ENCODE data around the gene NGFR.

NGFR gene

GRCh38 chr17:49510059-49510719 lies 15.1 kb downstream of the NGFR start:
- peaks cover 23% of the 10 kb centered on the region for H3K4me1 ChIP-seq
- DNase-seq: no peak

GRCh38 chr17:49510720-49511110 lies 15.6 kb downstream of the NGFR start:
- H3K4me1 ChIP-seq: peaks cover 26% of the 10 kb centered on the region
- no peak for DNase-seq
- H3K4me3 ChIP-seq (ENCODE audit: low read depth, low read length): no peak overlapping the region

More at GRCh38 chr17:49510059-49510719, 15.1 kb downstream of the NGFR start:
- Histone ChIP-seq H3K27me3 (no peaks in the 10 kb centered on the region), H3K9me3 (no peaks in the 10 kb centered on the region), H3K4me3 (ENCODE audit: low read depth, low read length) (no peak overlapping the region), H3K36me3 (no peaks in the 10 kb centered on the region)
- TF ChIP-seq CTCF (IDR thresholded peaks at IDR 0.05; ENCODE audit: low read depth, low read length): no peak

GRCh38 chr17:49511810-49512209 lies 16.7 kb downstream of the NGFR start:
- Histone ChIP-seq H3K36me3 (no peaks in the 10 kb centered on the region), H3K4me3 (ENCODE audit: low read depth, low read length) (no peak overlapping the region), H3K27me3 (no peaks in the 10 kb centered on the region), H3K9me3 (no peaks in the 10 kb centered on the region), H3K4me1 (peaks cover 32% of the 10 kb centered on the region)
- peak; percentile 58 for DNase-seq
- TF ChIP-seq CTCF (IDR thresholded peaks at IDR 0.05; ENCODE audit: low read depth, low read length): 0 out of 2 replicates have a peak, but pooled peaks have one; percentile 16

More at GRCh38 chr17:49510720-49511110, 15.6 kb downstream of the NGFR start:
- Histone ChIP-seq H3K9me3 (no peaks in the 10 kb centered on the region), H3K27me3 (no peaks in the 10 kb centered on the region), H3K36me3 (no peaks in the 10 kb centered on the region)
- TF ChIP-seq CTCF (IDR thresholded peaks at IDR 0.05; ENCODE audit: low read depth, low read length): no peak

- DNase-seq: no peak
- Histone ChIP-seq H3K4me3 (ENCODE audit: low read depth, low read length) (no peak overlapping the region), H3K4me1 (peaks cover 32% of the 10 kb centered on the region), H3K27me3 (no peaks in the 10 kb centered on the region), H3K9me3 (no peaks in the 10 kb centered on the region), H3K36me3 (no peaks in the 10 kb centered on the region)
- TF ChIP-seq CTCF (IDR thresholded peaks at IDR 0.05; ENCODE audit: low read depth, low read length): no peak
Measured at GRCh38 chr17:49512296-49513043, 17.4 kb downstream of the NGFR start.

- H3K36me3 ChIP-seq: no peaks in the 10 kb centered on the region
- no peaks in the 10 kb centered on the region for H3K27me3 ChIP-seq
- peaks cover 29% of the 10 kb centered on the region for H3K4me1 ChIP-seq
- H3K4me3 ChIP-seq (ENCODE audit: low read depth, low read length): no peak overlapping the region
- no peaks in the 10 kb centered on the region for H3K9me3 ChIP-seq
- DNase-seq: no peak
- no peak for TF ChIP-seq CTCF (IDR thresholded peaks at IDR 0.05; ENCODE audit: low read depth, low read length)
Measured at GRCh38 chr17:49513044-49513395, 17.9 kb downstream of the NGFR start.

GRCh38 chr17:49513641-49514040 lies 18.5 kb downstream of the NGFR start:
- Histone ChIP-seq H3K4me3 (ENCODE audit: low read depth, low read length) (no peak overlapping the region), H3K36me3 (no peaks in the 10 kb centered on the region), H3K9me3 (no peaks in the 10 kb centered on the region), H3K27me3 (no peaks in the 10 kb centered on the region), H3K4me1 (peaks cover 26% of the 10 kb centered on the region)
- DNase-seq: no peak
- no peak for TF ChIP-seq CTCF (IDR thresholded peaks at IDR 0.05; ENCODE audit: low read depth, low read length)
